ENCODE results near the gene HRAS.

- TF ChIP-seq TAF1 (IDR thresholded peaks at IDR 0.05; ENCODE audit: borderline replicate concordance, insufficient read depth, low read length) = no peak
- no peak for TF ChIP-seq POLR2AphosphoS5 (IDR thresholded peaks at IDR 0.05; ENCODE audit: low read depth, low read length)
These were observed 45.0 kb downstream of the HRAS start for GRCh38 chr11:490186-490929.
